PC-9 (cell line): ENCODE data around the gene DAGLB. TPM values are rescaled to one million over a fixed set of nuclear protein-coding genes. Genes with fewer than 3 reads are reported as not detected.

Experiments
- BruUV-seq: library from RNA; stranded (reverse); fragments of 400-500 nt; replicated peaks from 2 replicates; lab custom pipeline; 2021; lab: Mats Ljungman, UMichigan
- CTCF ChIA-PET: fragments of 300-600 bp; sonication (Branson Sonifier 250); formaldehyde crosslinking; loops from one replicate; lab custom pipeline; 2022; ENCODE audit warnings: antibody characterized with exemption; lab: Charles Lee
- POLR2A ChIA-PET: fragments of 300-600 bp; sonication (Branson Sonifier 250); formaldehyde crosslinking; loops from one replicate; lab custom pipeline; 2022; ENCODE audit warnings: antibody characterized with exemption; ENCODE audit not compliant: unreplicated experiment; lab: Charles Lee
- DNase-seq, 2 experiments: peaks; one replicate each; pipeline versions ENCODE4 v3.0.0 to v3.0.0-alpha.2; 2015 to 2022; ENCODE audit warnings: mixed read lengths in 1 of 2
- H2AFZ ChIP-seq: fragments of 200-600 bp; sonication (generic); 2 replicates; pipeline ENCODE4 v1.8.1; 2017; ENCODE audit warnings: antibody characterized with exemption
- H3F3A ChIP-seq: fragments of 200-600 bp; sonication (generic); 2 replicates; pipeline ENCODE4 v1.8.1; 2017; ENCODE audit warnings: antibody characterized with exemption, mild to moderate bottlenecking, low read depth; ENCODE audit not compliant: insufficient read depth
- H3K27ac ChIP-seq: fragments of 200-600 bp; sonication (generic); 2 replicates; pipeline ENCODE4 v1.6.1; 2016; ENCODE audit warnings: mixed run types
- H3K27me3 ChIP-seq: fragments of 200-600 bp; sonication (generic); 2 replicates; pipeline ENCODE4 v1.6.1; 2016; ENCODE audit warnings: low read depth, mixed run types; ENCODE audit not compliant: insufficient read depth
- H3K36me3 ChIP-seq: fragments of 200-600 bp; sonication (generic); 2 replicates; pipeline ENCODE4 v1.6.1; 2016; ENCODE audit warnings: low read depth, mixed run types
- H3K4me1 ChIP-seq: fragments of 200-600 bp; sonication (generic); replicated peaks from 2 replicates; pipeline ENCODE4 v1.6.1; 2016; ENCODE audit warnings: mixed run types; ENCODE audit not compliant: insufficient read depth
- H3K4me2 ChIP-seq: fragments of 200-600 bp; sonication (generic); 2 replicates; pipeline ENCODE4 v1.6.1; 2017; ENCODE audit warnings: mixed run types
- H3K4me3 ChIP-seq: fragments of 200-600 bp; sonication (generic); 2 replicates; pipeline ENCODE4 v1.6.1; 2016; ENCODE audit warnings: mixed run types
- H3K79me2 ChIP-seq: fragments of 200-600 bp; sonication (generic); 2 replicates; pipeline ENCODE4 v1.6.1; 2017; ENCODE audit warnings: low read depth, mixed run types
- H3K9me2 ChIP-seq: fragments of 200-600 bp; sonication (generic); 2 replicates; pipeline ENCODE4 v1.8.1; 2017; ENCODE audit warnings: mild to moderate bottlenecking; ENCODE audit not compliant: insufficient read depth
- H3K9me3 ChIP-seq: fragments of 200-600 bp; sonication (generic); 2 replicates; pipeline ENCODE4 v1.8.1; 2016; ENCODE audit warnings: low read depth; ENCODE audit not compliant: insufficient read depth
- H4K20me1 ChIP-seq: fragments of 200-600 bp; sonication (generic); 2 replicates; pipeline ENCODE4 v1.8.1; 2017; ENCODE audit not compliant: insufficient read depth
- CTCF ChIP-seq: fragments of 200-600 bp; sonication (generic); conservative IDR thresholded peaks from 2 replicates; pipeline ENCODE4 v1.6.1; 2017; ENCODE audit warnings: mixed run types, antibody characterized with exemption, mild to moderate bottlenecking, moderate library complexity
- EZH2 ChIP-seq: fragments of 200-600 bp; sonication (generic); IDR thresholded peaks from 2 replicates; pipeline ENCODE4 v1.8.0; 2017; ENCODE audit warnings: antibody characterized with exemption, low read depth
- intact Hi-C: fragments of 100-400 bp; cut with micrococcal nuclease; formaldehyde crosslinking; loops from one replicate; pipeline ENCODE4 v1.10.0; 2022; ENCODE audit not compliant: unreplicated experiment
- total RNA-seq: library from RNA; stranded (reverse); gene quantifications from 2 replicates; pipeline ENCODE4 v1.2.3, GENCODE V29; 2021

The DAGLB gene
- total RNA-seq, 1 experiment from 2014 or later: 46.7 TPM

GRCh38 chr7:6489612-6490011 is 41.9 kb upstream of the DAGLB start:
- H3K9me2 ChIP-seq: no peaks in the 10 kb centered on the region
- BruUV-seq: no TSS peak
- intact Hi-C loops: no loop called here
- H3K4me1 ChIP-seq: peaks cover 12% of the 10 kb centered on the region
- DNase-seq: no peak
- ChIA-PET POLR2A (no interaction called here), CTCF (no interaction called here)
- no peaks in the 10 kb centered on the region for H4K20me1 ChIP-seq
- H3K27me3 ChIP-seq: no peaks in the 10 kb centered on the region
- no peaks in the 10 kb centered on the region for H3K36me3 ChIP-seq
- H3F3A ChIP-seq: peaks cover 6% of the 10 kb centered on the region; the same call in 1 of the 2 replicates
- no peak overlapping the region for H3K4me3 ChIP-seq
- H3K79me2 ChIP-seq: no peaks in the 10 kb centered on the region
- TF ChIP-seq EZH2 (no peak), CTCF (no peak)
- no peak overlapping the region for H3K27ac ChIP-seq
- 0 out of 2 replicates have a peak, but pooled peaks cover 5% of the 10 kb centered on the region for H3K9me3 ChIP-seq
- H3K4me2 ChIP-seq: no peak overlapping the region
- H2AFZ ChIP-seq: no peak overlapping the region

- Histone ChIP-seq H4K20me1 (peaks cover 11% of the 10 kb centered on the region), H3K27ac (no peak overlapping the region), H3K4me2 (no peak overlapping the region), H3F3A (peaks cover 18% of the 10 kb centered on the region; the same call in 1 of the 2 replicates), H3K4me3 (no peak overlapping the region), H3K9me2 (no peaks in the 10 kb centered on the region), H2AFZ (no peak overlapping the region), H3K27me3 (no peaks in the 10 kb centered on the region), H3K79me2 (peaks cover 18% of the 10 kb centered on the region), H3K36me3 (no peaks in the 10 kb centered on the region; the same call in 1 of the 2 replicates), H3K9me3 (0 out of 2 replicates have a peak, but pooled peaks cover 5% of the 10 kb centered on the region), H3K4me1 (peaks cover 25% of the 10 kb centered on the region)
- POLR2A ChIA-PET: no interaction called here
- no peak for TF ChIP-seq EZH2
- no peak for TF ChIP-seq CTCF
- DNase-seq: no peak
- CTCF ChIA-PET: no interaction called here
- no TSS peak for BruUV-seq
- intact Hi-C loops: no loop called here
Observed at GRCh38 chr7:6487184-6487545, 39.4 kb upstream of the DAGLB start.

- H4K20me1 ChIP-seq: peaks cover 15% of the 10 kb centered on the region
- H3K27ac ChIP-seq: no peak overlapping the region
- no peak overlapping the region for H3K4me2 ChIP-seq
- CTCF ChIA-PET: no interaction called here
- peaks cover 23% of the 10 kb centered on the region for H3K79me2 ChIP-seq
- H2AFZ ChIP-seq: no peak overlapping the region
- POLR2A ChIA-PET: no interaction called here
- H3K9me2 ChIP-seq: no peaks in the 10 kb centered on the region
- no peak overlapping the region for H3K4me3 ChIP-seq
- H3K4me1 ChIP-seq: peaks cover 27% of the 10 kb centered on the region
- TF ChIP-seq CTCF: no peak
- TF ChIP-seq EZH2: no peak
- peaks cover 18% of the 10 kb centered on the region; the same call in 1 of the 2 replicates for H3F3A ChIP-seq
- no TSS peak for BruUV-seq
- H3K36me3 ChIP-seq: no peaks in the 10 kb centered on the region; the same call in 1 of the 2 replicates
- no peaks in the 10 kb centered on the region for H3K27me3 ChIP-seq
- 0 out of 2 replicates have a peak, but pooled peaks cover 5% of the 10 kb centered on the region for H3K9me3 ChIP-seq
- intact Hi-C loops: no loop called here
- no peak for DNase-seq
Observed at GRCh38 chr7:6486438-6487183, 38.9 kb upstream of the DAGLB start.
